NOMO-1 treated with dmso at 0.1 percent for 144 hours (cell line): ENCODE results near the gene FADS3.
A peak's percentile ranks its signal among the peaks of the same experiment; 100 is the strongest.

ENCODE experiments used
- DNase-seq: peaks from one replicate; lab custom pipeline; 2025; ENCODE audit not compliant: unreplicated experiment; lab: John Stamatoyannopoulos, UW

The FADS3 gene

DNA sequence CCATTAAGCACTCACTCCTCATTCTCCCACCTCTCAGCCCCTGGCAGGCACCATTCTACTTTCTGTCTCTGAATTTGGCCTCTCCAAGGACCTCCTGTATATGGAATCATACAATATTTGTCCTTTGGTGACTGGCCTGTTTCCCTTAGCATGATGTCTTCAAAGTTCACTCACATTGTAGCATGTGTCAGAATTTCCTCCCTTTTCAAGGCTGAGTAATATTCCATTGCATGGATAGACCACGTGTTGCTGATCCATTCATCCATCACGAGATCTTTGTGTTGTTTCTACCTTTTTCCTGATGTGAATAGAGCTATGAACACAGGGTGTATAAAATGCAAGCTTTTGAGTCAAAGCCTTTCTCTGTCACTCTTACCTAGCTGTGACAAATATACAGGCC is 51.6 kb downstream of the FADS3 start:
- no peak for DNase-seq

DNA sequence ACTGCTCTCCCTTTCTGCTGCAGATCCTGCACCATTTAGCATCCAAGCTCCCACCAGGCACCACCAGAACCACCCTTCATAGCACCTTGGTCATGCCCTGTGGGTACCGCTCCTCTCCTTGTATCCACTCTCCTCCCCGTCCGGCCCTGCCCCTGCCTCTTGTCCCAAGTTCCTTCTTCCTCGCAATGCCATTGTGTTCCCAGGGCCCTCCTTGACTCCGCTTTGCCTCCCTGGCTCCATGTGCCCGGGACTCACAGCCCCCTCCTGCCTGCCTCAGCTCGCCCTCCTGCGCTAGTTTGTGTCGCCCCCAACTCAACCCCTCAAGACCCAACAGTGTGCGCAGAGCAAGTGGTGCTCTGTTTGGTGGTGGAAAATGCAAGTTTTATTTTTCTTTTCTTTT is 52.4 kb downstream of the FADS3 start:
- no peak for DNase-seq

DNA sequence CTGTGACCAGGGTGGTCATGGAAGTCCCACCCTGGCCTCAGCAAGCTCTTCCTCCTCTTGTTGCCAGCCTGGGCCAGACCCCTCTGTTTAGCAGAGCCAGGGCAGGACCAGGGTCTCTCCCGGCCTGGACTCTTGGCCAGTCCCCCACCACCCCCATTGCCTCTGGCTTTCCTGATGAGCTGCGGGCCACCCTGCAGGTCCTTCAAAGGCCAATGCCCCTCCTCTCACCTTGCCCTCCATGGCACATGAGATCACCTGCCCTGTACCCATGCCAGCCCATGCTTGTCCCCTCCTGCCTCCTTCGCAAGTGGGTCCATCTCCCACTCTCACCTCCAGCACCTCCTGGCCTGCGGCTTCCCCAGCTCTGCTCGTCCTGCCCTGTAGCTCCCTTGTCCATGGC is 52.8 kb downstream of the FADS3 start:
- DNase-seq: no peak

DNA sequence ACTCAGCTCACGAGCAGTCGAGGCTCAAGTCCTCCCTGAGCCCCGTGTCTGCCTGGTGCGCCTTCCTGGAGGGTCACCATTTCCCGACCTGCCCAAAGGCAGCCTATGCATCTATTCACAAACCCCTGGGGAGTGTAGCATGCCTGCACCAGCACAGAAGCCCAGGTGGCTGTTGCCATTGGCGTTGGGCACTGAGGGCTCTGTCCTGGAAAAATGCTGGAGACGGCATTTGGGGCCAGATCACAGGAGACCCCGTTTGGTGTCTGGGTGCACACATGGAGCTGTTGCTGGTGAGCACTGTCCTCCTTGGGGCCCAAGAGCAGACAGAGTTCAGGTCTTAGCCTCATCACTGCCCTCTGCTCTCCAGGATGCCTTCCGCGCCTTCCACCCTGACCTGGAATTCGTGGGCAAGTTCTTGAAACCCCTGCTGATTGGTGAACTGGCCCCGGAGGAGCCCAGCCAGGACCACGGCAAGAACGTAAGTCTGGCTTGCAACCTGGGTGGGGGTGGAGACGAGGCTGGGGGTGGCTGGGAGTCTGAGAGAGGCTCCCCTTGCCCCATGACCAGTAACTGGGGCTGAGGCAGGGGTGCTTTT is 53.8 kb downstream of the FADS3 start:
- no peak for DNase-seq

DNA sequence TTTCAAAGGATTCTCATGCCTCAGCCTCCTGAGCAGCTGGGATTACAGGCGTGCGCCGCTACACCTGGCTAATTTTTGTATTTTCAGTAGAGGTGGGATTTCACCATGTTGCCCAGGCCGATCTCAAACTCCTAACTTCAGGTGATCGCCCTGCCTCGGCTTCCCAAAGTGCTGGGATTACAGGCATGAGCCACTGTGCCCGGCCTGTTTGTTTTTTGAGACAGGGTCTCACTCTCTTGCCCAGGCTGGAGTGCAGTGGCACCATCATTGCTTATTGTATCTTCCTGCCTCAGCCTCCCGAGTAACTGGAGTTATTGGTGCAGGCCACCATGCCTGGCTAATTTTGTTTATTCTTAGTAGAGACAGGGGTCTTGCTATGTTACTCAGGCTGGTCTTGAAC is 55.2 kb downstream of the FADS3 start:
- no peak for DNase-seq

DNA sequence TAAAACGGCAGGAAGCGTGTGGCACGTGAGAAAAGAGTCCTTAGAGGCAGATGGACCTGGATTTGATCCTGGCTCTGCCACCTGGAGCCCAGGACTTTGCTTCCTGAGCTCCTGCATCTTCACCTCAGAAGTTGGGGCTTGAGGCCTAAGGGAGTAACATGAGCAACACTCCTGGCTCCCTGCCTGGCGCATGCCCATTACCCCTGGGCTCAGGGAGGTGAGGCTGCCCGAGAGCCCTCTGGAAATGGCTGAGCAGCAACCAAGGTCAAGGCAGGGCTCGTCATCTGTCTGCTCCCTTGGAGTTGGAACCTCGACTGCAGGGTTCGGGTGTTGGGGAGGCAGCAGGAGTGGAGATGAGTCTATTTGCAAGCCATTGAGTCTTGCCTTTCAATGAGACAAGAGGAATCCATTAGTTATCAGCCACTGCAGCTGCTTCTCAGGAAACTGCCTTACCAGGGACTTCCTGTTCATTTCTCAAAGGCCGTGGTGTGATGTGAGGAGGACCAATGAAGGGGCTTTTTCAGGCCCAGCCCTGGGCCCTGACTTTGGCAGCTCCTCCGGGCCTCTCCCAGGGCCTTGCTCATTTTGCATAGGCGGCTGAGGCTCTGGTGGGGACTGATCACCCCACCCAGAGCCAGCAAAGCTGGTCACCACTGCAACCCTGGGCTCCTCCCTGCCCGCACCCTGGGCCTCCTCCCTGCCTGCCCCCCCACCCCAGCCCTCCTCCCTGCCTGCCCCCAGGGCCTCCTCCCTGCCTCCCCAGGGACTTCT is 56.9 kb downstream of the FADS3 start:
- DNase-seq: peak; percentile 72

DNA sequence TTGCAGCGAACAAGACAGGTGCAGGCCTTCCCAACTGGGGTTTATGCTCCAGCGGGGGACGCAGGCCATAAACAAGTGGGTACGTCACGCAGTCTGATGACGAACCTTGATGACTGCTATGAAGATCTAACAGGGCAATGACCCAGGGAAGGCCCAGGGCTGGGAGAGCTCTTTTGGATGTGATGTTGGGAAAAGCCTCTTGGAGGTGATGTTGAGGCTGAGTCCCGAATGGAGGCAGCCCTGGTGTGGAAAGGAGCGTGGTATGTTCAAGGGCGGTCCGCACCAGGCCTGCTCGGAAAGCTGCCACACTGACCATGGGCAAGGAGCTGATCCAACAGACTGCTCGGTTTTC is 57.4 kb downstream of the FADS3 start:
- no peak for DNase-seq

DNA sequence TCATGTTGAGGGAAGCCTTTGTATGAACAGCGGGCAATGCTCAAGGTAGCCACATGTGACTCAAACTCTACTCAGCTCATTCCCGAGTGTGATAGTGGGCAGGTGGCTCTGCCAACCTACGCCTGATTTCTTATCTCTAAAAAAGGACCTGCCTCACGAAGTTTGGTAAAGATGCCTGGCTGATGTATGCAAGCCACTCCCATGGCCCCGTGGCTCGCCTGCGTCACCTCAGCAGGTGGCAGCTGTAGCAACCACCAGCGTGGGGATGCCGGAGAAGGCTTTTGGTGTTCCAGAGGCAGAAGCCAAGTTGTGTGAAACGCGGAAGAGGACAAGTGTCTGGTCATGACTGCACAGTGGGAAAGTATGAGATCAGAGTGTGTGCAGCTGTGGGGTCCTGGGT is 57.9 kb downstream of the FADS3 start:
- no peak for DNase-seq

DNA sequence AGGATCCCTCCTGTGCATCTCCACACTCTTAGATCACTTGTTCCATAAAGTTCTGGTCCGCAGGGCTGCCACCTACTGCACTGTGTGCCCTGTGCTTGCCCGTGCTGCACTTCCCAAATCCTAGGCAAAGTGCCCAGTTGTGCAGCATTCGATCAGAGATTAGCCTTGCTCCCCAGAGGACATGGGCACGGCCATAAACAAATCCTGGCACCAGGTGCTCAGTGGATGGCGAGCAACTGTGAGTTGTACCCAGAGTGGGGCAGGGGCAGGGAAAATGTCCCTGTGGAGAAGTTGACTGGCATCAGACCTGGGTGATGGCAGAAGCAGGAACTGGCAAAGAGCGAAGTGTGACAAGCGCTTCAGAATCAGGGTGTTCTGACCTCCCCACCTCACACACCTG is 58.6 kb downstream of the FADS3 start:
- DNase-seq: no peak

DNA sequence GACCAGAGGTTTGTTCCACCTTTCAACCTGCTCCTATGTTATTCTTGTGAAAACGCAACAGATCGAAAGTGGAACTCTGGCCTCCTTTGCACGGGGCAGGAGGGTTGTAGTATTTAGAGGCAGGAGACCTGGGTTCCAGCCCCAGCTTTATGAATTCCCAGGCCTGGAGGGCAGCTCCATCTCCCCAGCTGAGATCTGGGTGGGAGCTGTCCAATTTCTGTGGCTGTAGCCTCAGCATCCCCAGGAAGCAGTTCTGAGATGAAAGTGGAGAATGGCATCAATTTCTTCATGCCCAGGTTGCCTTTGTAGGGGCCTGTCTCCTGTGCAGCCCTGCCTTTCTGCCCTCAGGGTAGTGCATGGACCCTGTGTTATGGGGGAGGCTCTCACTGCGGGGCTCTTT is 59.1 kb downstream of the FADS3 start:
- DNase-seq: no peak

DNA sequence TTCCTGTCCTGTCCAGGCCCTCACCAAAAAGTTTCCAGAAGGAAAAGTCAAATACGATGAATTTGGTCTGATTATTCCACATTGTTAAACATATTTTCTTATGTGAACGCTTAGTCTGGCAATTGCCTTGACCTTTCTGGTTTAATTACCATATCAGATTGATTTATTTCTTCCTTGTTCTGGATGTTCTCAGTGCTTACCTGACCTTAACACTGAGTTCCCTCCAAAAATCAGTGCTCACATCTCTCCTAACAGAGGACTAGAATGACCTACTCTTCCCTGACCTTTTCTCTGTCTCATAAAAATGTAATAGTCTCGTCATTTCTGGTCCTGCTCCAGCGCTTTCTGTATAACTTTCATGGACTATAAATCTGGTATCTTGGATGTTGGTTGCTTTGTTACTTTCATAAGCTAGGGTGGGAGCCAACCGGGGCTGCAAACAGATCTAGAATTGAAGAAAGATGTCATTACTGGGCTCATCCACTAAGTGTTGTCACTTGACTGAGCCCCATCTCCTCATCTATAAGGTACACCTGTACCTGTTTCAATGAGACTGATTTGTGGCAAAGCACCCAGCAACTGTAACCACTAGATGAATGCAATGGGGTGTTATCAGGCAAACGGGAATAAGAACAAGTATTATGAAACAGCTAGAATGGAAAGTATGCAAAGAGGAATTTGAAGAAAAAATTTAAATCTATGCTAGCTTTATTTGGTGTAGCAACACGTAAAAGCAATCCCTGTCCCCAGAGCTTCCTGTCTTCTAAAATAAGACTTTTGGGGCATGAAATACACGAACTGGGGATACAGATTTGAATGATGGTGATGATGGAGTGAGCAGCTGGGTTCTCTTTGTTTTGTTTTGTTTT is 60.9 kb downstream of the FADS3 start:
- DNase-seq: no peak

DNA sequence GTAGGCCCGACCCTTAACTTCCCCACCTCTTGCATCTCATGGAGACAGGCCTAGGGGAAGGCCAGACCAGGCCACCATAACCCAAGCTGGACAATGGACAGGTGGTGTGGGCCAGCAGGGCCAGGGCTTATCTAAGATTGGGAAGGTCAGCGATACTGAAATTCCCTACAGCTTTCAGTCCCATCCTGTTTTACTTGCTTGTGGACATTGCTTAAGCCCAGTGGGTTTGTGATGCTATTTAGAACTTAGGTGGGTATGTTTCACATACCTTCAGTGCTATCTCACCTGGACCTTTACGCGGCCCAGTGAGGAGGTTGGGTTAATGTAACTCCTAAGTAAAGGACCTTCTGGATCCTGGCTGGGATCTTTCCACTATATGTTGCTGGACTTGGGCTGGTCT is 61.5 kb downstream of the FADS3 start:
- no peak for DNase-seq

DNA sequence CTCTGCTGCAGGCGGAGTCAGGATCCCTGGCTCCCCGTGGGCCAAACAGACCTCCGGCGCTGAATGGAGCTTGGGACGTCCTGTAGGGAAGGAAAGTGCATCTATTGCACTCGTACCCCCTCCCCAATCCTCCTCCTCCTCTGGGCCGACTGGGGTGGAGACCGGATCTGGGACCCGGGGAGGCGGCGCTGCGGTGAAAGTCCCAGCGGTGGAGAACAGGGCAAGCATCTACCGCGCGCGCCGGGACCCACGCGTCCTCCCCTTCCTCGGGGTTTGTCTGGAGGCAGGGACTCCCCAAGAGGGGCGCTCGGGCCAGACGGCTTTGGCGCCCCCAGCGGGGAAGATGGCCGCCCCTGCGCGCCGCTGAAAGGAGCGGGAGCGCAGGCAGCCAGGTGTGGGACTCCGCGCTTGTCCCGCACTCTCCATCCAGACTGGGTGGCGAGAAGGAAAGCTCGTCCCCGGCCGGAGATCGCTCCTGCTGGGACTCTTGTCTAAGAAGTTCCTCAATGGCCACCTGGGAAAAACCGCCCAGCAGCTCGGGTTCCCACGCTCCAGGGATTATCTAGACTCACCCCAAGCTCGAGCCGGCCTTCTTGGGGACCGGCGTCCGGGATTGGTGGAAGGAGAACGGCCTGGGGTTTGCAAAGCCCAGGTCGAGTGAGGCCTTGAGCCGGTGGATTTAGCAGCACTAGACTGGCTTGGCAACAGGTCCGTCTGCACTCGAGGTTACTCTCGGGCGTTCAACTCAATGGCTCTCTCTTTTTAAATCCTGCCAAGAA is 62.5 kb downstream of the FADS3 start:
- DNase-seq: no peak

DNA sequence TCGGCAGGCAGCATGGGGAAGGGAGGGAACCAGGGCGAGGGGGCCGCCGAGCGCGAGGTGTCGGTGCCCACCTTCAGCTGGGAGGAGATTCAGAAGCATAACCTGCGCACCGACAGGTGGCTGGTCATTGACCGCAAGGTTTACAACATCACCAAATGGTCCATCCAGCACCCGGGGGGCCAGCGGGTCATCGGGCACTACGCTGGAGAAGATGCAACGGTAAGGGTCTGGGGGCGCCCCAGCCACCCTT is 63.0 kb downstream of the FADS3 start:
- DNase-seq: no peak

DNA sequence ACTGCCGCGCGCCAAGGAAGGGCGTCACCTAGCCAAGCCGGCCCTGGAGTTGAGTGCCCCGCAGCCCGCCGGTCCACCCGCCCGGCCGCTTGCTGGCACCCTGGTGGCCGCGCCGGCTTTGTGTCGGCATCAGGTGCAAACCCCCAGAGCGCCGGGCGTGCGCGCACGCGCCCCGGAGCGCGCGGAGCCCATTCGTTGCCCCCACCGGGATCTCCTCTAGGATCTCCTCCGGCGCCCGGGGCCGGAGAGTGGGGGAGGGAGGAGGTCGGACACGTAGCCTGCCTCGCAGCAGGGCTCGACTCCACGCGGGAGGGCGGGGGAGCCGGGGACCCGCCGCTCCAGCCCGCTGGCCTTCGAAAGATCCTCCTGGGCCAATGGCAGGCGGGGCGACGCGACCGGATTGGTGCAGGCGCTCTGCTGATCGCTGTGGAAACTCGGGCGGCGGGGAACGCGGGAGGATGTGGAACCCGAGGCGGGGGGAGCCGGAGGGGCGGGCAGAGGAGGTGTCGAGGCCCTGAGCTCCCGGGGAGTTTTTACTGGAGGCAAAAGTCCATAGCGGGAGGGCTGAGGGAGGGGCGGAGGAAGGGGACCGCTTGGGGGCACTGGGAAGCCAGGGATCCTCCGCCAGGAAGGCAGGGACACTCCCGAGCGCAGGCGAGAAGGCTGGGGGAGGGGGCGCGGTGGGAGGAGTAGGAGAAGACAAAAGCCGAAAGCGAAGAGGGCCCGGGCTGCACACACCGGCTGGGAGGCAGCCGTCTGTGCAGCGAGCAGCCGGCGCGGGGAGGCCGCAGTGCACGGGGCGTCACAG is 63.6 kb downstream of the FADS3 start, which contains the start of gene FADS2:
FADS2 (plus strand) TSS at position 730 of the 808 bp plus-strand sequence. CDS start 91 bp downstream, outside the sequence.
- DNase-seq: peak; percentile 93

DNA sequence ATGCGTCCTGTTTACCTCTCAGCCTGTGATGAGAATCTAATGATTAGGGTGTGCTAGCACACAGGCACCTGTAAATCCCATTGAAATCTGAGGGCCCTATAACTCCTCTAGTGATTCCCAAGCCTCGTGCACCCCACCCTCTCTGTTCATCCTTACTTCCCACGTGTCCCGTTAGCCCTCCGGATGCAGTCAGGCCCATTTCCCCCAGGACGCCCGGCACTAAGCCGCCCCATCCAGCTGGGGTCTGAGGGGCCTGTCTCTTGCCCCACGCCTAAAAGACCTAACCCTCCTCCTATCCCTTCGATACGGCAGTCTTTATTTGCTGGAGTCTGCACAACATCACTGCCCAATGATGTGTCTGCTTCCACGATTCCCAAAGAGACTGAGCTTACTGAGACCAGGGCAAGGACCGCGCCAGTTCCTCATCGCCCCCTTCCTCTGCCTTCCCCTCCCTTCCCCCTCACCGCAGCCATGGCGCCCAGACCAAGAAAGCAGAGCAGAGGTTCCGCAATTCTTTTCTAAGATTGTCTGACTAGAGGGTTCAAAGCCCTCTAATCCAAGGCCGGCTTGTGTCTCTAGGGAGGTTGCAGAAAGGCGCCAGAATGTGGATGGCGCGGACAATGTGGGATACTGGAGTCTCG is 64.3 kb downstream of the FADS3 start:
- peak; percentile 70 for DNase-seq
